Measurements from ENCODE around the gene SUGT1.
A peak's percentile ranks its signal among the peaks of the same experiment; 100 is the strongest.
"Not testable (repeated sequence)": the region's sequence is repeated elsewhere in the genome, so short reads cannot be mapped to it uniquely, and the experiment has no call there.

SUGT1 gene

GRCh38 chr13:52652196-52652979 lies at the start of gene SUGT1:
SUGT1 (plus strand) TSS chr13:52652836; CDS start chr13:52652921, 85 bp downstream.
- peak; percentile 85 to 90 for DNase-seq (ENCODE audit: low read depth in 2 of 2, low spot score in 1 of 2)

GRCh38 chr13:52603316-52603715 lies 49.3 kb upstream of the SUGT1 start:
- not testable (repeated sequence) for DNase-seq (ENCODE audit: low read depth in 2 of 2, low spot score in 1 of 2)

- not testable (repeated sequence) for DNase-seq (ENCODE audit: low read depth in 2 of 2, low spot score in 1 of 2)
Measured at GRCh38 chr13:52606126-52606525, 46.5 kb upstream of the SUGT1 start.

- DNase-seq (ENCODE audit: low read depth in 2 of 2, low spot score in 1 of 2): not testable (repeated sequence)
Measured at GRCh38 chr13:52606795-52607194, 45.8 kb upstream of the SUGT1 start.

GRCh38 chr13:52608184-52608583 lies 44.5 kb upstream of the SUGT1 start:
- not testable (repeated sequence) for DNase-seq (ENCODE audit: low read depth in 2 of 2, low spot score in 1 of 2)

- not testable (repeated sequence) for DNase-seq (ENCODE audit: low read depth in 2 of 2, low spot score in 1 of 2)
Measured at GRCh38 chr13:52609013-52609606, 43.5 kb upstream of the SUGT1 start.

- not testable (repeated sequence) for DNase-seq (ENCODE audit: low read depth in 2 of 2, low spot score in 1 of 2)
Measured at GRCh38 chr13:52610158-52610557, 42.5 kb upstream of the SUGT1 start.

GRCh38 chr13:52615134-52615801 lies 37.4 kb upstream of the SUGT1 start:
- no peak for DNase-seq (ENCODE audit: low read depth in 2 of 2, low spot score in 1 of 2)

- no peak for DNase-seq (ENCODE audit: low read depth in 2 of 2, low spot score in 1 of 2)
Measured at GRCh38 chr13:52615812-52616211, 36.8 kb upstream of the SUGT1 start.

- DNase-seq (ENCODE audit: low read depth in 2 of 2, low spot score in 1 of 2): peak; percentile 63 to 70
Measured at GRCh38 chr13:52617070-52618060, 35.3 kb upstream of the SUGT1 start.

GRCh38 chr13:52631083-52631690 lies 21.4 kb upstream of the SUGT1 start:
- DNase-seq (ENCODE audit: low read depth in 2 of 2, low spot score in 1 of 2): not testable (repeated sequence)

- DNase-seq (ENCODE audit: low read depth in 2 of 2, low spot score in 1 of 2): no peak
Measured at GRCh38 chr13:52638666-52639328, 13.8 kb upstream of the SUGT1 start.

GRCh38 chr13:52642131-52642530 lies 10.5 kb upstream of the SUGT1 start, which contains the start of gene HNRNPA1L2:
HNRNPA1L2 (plus strand) TSS chr13:52642431; CDS start chr13:52642493, 62 bp downstream.
- no peak for DNase-seq (ENCODE audit: low read depth in 2 of 2, low spot score in 1 of 2)

GRCh38 chr13:52644108-52644507 lies 8.5 kb upstream of the SUGT1 start:
- DNase-seq (ENCODE audit: low read depth in 2 of 2, low spot score in 1 of 2): no peak

GRCh38 chr13:52646967-52647366 lies 5.7 kb upstream of the SUGT1 start:
- DNase-seq (ENCODE audit: low read depth in 2 of 2, low spot score in 1 of 2): no peak

GRCh38 chr13:52650731-52651130 lies 1.9 kb upstream of the SUGT1 start:
- no peak for DNase-seq (ENCODE audit: low read depth in 2 of 2, low spot score in 1 of 2)

- DNase-seq (ENCODE audit: low read depth in 2 of 2, low spot score in 1 of 2): no peak
Measured at GRCh38 chr13:52651897-52652195, 790 bp upstream of the SUGT1 start.

- DNase-seq (ENCODE audit: low read depth in 2 of 2, low spot score in 1 of 2): no peak
Measured at GRCh38 chr13:52652980-52653303, 306 bp downstream of the SUGT1 start.

GRCh38 chr13:52659340-52659739 lies 6.7 kb downstream of the SUGT1 start:
- DNase-seq (ENCODE audit: low read depth in 2 of 2, low spot score in 1 of 2): no peak

- DNase-seq (ENCODE audit: low read depth in 2 of 2, low spot score in 1 of 2): no peak
Measured at GRCh38 chr13:52664272-52664671, 11.6 kb downstream of the SUGT1 start.

Measured in stimulated activated CD8-positive, alpha-beta memory T cell treated with anti-CD3 and anti-CD28 coated beads, Interleukin-4, amount 100 ng/mL, for 1 hour (primary cell).